ENCODE data around the gene IGDCC3.
A peak's percentile ranks its signal among the peaks of the same experiment; 100 is the strongest.

Gene IGDCC3

DNA sequence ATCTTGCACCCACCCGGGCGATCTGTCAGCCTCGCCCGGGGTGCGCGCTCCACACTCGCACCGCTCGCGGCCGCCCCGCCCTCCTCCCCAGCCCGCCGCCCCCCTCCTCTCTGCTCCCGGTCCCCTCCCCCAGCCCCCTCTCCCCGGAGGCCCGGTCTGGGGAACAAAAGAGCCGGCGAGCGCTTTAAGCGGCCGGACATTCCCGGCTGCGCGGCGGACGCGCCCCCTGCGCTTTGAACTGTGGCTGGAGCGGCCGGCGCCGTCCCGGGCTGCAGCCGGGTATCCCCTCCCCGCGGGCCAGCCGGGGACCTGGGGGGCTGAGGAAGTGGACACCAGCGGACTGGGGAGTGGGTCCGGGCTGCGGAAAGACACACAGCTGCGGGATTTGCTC, at the start of gene IGDCC3:
Gene IGDCC3 (minus strand): TSS at position 27 of the 391 bp plus-strand sequence. CDS start 214 bp downstream, outside the sequence.
- DNase-seq: peak; percentile 69

DNA sequence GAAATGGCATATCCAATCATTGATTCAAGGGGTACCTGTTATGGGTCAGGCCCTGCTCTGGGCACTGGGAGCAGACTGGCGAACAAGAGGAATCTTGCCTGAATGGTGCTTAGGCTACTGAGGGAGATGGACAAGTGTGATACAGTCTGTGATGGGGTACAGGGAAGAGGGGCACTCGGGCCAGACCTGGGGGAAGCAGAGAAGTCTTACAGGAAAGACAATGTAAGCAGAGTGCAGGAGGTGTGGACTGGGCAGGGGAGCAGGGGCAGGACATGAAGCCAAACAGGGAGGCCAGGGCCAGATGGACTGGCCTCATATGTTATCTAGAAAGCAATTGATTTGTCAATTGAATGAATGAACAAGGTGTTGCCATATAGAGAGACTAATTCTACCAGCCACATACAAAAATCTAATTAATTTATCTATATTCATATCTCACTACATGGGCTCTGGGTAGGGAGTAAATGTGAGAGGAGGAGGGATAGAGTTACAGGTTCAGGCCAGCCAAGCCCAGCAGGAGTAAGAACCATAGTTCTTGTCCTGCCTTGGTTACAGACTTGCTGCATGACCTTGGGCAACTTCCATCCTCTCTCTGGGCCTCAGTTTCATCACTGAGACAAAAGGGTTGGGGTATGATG, 48.5 kb upstream of the IGDCC3 start:
- DNase-seq: no peak

DNA sequence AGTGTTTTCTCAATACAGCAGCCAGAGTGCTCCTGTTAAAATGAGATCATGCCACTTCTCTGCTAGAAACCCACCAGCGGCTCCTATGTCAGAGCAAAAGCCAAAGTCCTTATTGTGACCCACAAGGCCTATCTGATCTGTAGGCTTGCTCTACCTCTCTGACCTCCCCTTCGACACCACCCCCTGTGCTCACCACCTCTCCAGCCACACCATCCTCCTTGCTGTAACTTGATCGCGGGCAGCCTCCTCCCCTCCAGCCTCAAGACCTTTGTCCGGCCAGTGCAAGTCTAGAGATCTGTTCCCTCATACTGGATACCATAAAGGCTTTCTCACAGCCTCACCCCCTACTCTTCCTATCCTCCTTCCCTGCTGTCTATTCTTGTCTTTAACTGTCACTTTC, 46.9 kb upstream of the IGDCC3 start:
- DNase-seq: no peak

DNA sequence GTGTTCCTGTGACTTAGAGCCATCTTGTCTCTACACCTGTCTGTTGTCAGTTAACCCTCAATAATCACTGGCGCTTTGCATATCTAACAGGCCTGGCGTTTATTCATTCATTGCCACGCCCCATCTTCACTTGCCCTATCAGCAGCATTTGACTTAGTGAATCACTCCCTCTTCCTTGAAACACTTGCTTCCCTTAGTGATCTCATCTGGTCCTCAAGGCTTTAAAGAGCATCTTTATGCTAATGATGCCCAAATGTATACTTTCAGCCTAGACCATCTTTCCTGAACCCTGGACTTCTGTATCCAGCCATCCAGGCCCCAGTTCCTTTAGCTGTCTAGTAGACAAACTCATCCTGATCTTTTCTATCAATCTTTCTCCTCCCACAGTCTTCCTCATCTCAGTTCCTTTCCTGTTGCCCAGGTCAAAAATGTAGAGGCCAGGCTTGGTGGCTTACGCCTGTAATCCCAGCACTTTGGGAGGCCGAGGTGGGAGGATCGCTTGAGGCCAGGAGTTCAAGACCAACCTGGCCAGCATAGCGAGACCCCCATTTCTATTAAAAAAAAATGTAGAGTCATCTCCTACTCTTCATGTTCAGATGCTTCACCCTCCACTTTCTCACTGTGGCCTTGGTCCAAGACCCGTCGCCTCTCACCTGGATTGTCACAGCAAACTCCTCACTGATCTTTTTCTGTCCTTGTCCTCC, 46.3 kb upstream of the IGDCC3 start:
- no peak for DNase-seq

DNA sequence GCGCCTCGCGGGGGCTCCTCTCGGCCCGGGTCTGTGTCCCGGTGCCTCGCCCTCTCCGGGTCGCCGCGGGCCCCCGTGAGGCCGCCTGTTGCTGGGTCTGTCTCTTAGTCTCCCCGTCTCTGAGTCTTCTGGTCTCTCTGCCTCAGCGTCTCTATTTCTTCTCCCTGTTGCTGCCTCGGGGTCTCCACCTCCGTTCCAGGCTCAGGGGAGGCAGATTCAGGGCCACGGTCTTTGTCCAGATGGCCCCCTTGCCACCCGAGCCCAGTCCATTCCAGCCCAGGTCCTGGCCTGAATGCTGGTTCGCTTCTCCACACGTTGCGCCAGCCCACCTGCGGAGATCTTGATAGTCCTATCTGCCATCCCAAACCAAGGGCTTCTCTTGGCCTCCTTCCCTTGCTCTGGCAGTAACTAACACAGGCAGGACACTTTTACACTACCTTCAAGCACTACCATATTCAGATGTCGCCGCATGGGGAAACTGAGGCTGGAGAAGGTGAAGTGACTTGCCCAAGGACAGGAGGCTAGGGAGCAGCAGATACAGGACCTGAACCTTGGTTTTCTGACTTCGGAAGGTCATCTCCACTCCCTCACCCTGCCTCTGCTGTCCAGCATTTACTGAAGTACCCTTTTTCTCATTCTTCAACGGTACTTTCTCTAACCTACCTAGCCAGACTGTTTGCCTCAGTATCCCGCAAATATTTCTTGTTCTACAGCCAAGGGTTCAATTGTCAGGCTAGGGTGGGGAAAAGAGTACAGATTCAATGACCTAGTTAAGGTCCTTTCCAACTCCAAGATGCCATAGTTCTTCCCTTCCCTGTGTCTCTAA, 45.6 kb upstream of the IGDCC3 start:
- DNase-seq: no peak

DNA sequence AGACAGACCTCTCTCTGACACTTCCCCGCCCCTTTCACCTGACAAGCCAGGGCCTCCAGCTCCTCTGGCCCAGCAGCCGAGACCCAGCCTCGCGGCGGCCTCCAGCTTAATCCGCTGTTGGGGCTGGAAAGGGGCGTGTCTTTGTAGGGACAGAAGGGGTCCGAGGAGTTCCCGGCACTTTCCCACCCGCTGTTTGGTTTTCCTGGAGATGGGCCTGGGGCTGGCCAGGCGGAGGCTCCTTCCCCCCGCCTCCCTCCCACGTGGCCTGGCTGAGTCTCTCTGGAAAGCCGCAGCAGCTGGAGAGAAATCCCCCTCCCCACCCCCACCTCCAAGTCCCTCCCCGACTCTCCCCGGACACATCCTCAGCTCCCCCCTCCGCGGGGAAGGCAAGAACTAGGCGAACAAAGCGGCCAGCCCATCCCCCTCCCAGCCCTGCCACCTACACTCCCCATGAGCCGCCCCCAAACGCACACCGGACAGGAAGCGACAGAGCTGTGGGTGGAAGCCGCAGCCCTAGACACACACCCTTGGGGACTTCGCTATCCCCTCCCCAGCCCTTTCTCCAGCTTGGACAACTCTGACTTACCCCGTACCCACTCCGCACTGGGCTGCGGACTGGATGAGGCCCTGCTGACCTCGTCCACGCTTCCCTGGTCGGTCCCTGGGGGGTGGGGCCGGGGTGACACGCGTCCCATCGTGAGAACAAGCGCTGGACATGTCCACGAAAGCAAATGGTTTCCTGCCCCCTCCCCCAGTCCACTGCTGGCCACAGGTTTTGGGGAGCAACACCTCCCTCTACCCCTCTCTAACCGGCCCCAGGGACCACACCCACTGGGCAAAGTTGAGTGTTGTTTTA, 43.8 kb upstream of the IGDCC3 start:
- DNase-seq: peak; percentile 91

DNA sequence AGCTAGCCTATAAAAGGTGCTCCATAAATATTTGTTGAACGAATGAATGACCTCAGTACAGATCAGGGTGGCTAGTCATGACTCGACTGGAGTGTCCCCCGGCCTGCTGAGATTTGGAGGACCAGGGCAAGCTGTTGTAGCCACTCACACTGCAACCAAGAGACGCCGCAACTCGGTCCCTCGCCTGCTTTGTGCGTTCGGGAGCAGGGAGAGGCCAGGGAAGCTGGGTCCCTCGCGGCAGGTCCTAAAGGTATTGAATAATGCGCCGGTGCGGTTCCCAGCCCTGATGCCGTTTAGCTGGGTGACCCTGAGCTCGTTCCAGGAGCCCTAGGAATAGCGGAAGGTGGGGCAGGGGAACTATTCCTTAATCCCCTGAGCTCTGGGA, 43.2 kb upstream of the IGDCC3 start:
- DNase-seq: no peak

DNA sequence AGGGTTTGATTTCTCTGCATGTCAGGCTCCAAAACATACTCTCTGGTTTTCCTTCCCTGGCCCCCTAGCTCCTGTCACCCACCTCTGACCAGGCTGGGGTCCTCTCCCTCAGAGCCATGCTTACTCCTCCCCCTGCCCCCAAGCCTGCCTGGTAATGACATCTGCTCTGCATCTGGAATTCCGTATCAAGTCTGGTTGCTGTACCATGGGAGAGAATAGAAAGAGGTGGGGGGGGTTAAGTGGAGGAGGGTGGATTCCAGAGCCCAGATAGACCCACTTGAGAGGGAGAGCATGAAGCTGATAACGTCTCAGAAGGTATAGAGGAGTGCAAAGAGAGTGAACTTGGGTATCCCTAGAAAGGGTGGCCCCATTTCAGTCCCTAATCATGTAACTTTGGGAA, 40.8 kb upstream of the IGDCC3 start:
- no peak for DNase-seq

DNA sequence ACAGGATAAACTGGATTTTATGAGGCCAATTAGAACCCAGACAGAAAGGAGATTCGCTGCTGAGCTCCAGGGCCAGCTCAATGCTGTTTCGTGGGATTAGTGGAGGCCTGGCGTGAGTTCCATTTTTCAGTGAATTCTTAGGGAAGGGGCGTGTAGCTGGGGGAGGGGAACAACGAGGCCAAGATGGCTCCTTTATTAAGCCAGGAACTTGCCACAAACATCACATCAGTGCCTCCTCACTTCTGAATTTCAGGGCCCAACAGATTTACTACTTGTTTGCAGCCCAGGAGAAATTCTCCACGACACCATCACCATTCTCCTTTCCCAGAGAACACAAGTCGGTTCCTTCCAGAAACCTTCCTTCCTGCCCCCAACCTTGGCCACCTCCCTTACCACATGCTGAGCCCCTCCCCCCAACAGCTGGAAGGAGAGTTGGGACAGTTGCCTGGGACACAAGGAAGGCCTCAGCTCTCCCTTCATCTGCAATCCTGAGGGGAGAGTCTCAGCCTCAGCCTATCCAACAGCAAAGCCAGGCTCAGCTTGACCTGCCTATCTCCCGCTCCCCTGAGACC, 39.1 kb upstream of the IGDCC3 start:
- peak; percentile 82 for DNase-seq

DNA sequence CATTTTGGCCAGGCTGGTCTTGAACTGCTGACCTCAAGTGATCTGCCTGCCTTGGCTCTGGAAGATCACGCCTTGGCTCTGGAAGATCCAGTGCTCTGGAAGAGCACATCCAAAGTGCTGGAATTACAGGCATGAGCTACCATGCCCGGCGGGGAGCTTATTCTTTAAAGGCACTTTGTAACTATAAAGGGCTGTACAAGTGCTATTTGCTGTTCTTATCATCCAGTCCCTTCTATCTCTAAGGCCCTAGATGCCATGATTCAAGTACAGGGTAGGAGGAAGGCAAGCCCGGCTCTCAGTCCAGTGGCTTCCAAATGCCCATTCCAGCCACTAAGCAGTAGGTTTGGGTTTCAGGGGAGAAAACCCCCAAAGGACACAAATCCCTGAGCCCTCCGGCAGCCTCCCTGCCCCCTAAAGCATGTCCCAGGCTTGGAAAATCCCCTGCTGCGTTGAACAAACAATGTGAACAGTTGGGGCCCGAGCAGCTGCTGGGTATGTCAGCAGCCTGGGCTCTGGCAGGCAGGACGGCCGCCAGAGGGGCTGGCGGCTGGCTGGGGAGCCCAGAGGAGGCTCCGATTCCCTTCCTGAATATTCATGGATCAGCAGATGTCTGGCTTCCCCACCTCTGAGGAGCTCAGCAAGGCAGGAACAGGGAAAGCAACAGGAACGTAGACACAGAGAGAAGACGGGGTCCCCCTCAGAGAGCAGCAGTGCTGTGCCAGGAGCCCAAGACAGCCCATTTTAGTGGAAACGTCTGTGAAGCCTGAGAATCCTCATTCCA, 37.2 kb upstream of the IGDCC3 start:
- DNase-seq: peak; percentile 75

DNA sequence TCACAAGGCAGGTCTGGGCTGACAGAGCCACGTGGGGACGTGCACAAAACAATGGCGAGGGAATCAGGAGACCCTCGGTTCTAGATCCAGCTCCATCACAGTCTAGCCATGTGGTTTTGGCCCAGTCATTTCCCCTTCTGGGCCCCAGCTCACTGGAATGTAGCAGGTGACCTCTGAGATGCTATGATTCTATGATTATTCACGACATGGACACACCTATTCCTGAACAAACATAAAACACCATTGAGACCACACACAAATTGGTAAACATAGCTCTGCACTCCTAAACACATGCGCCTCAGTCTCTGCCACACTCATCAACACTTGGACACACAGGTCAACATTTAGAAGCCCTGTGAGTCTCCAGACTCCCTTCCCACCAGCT, 36.0 kb upstream of the IGDCC3 start:
- DNase-seq: no peak

DNA sequence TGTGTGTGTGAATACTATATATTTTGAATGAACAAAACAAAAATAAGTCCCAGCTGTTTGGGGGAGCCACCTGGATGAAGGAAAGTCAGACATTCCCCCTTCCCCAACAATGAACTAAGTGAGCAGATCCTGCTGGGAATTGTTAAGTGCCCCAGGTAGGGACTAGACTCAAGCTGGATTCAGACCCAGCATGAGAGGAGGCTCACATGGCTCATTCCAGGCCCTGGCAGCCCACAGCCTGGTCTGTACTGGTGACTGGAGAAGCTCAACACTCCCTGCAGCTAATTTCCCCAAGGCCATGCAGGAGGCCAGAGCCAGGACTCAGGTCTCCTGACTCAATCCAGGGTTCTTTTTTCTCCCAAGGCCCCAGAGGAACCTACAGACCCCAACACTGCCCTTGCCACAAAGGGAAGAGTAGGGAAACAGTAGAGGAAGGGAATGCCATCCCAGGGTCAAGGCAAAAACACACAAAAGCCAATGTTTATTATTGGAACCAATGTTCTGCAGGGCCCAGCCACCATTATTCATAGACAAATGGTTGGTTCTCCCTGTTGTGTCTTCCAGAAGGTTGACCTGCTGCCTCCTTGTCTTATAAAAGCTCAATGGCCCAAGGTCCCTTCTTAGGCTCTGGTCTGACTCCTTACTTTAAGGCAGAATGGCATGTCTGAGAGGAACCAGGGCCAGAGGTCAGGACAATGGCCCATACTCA, 35.4 kb upstream of the IGDCC3 start:
- no peak for DNase-seq

DNA sequence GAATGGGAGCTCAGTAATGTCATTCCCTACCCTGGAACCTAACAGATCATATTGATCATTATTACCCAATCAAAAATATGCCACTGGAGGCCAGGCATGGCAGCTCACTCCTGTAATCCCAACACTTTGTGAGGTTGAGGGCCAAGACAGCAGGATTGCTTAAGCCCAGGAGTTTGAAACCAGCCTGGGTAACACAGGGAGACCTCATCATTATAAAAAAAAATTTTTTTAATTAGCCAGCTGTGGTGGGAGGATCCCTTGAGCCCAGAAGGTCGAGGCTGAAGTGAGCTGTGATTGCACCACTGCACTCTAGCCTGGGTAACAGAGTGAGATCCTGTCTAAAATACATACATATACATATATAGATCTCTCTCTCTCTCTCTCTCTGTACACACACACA, 34.8 kb upstream of the IGDCC3 start:
- DNase-seq: no peak

DNA sequence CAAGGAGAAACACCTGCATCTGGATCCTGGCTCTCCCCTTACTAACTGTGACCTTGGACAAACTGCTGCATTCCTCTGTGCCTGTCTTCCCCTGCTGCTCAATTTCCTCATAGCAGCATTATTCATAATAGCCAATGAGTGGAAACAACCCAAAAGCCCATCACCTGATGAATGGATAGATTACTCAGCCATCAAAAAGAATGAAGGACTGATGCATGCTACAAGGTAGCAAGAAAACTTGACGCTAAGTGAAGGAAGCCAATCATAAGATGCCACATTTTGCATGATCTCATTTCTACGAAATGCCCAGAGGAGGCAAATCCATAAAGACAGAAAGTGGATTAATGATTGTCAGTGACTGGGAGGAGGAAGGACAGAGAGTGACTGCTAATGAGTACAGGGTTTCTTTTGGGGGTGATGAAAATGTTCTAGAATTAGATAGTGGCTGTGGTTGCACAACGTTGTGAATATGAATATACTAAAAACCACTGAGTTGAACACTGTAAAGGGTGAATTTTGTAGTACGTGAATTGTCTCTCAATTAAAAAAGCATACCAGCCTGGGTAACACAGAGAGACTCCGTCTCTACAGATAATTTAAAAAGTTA, 33.8 kb upstream of the IGDCC3 start:
- DNase-seq: no peak

DNA sequence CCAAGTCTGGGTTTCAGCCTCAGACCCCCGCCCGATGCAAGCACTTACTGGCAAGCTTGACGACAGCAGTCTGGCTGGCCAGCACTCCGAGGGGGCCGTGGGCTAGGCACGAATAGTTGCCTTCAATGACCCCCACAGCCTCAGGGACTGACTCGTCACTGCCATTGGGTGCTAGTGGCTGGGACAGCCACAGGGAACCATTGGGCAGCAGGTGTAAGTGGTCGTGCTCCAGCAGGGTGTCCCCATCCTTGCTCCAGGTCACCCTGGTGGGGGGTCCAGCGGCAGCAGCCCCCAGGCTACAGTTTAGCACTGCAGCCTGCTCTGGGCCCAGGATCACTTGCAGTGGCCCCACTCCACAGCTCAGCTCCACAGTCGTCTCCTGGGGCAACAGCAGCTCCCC, 33.2 kb upstream of the IGDCC3 start:
- DNase-seq: no peak

DNA sequence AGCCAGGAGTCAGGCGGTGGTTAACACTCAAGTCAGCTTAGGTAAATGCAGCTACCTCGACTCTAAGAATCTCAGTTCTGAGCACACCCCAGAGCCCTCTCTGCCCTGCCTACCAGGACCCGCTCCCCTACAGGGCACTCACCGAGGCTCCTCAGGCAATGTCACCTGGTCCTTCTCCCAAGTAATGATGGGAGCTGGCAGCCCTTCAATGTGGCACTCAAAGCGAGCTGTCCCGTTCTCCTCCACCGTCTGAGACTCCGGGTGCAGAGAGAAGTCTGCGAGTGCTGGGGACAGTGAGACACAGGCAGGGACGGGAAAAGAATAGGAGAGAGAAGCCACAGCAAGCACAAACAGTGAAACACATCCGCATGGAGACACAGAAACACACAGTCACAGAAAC, 32.2 kb upstream of the IGDCC3 start:
- no peak for DNase-seq

DNA sequence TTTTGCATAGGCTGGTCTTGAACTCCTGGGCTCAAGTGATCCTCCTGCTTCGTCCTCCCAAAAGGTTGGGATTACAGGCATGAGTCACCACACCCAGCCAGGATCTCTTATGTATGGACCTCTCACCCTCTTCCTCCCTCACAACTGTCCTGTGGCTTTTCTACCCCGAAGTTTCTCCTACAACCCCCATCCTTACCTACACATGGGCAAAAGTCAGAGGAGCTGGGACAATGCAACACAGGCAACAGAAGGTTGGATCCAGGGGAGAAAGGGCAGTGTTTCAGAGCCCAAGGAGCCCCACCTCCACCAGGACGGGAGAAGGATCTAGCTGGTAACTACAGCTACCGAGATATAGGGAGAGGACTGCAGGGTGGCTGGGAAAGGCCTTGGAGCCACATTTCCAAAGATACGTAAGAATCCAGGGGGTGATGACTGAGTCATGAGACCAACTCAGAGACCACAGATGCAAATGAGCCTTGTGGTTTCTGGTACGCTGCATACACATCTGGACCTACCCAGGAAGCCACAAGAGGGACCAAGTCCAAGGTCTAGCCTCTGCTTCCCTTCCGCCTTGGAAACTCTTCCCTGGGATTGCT, 31.3 kb upstream of the IGDCC3 start:
- DNase-seq: no peak

DNA sequence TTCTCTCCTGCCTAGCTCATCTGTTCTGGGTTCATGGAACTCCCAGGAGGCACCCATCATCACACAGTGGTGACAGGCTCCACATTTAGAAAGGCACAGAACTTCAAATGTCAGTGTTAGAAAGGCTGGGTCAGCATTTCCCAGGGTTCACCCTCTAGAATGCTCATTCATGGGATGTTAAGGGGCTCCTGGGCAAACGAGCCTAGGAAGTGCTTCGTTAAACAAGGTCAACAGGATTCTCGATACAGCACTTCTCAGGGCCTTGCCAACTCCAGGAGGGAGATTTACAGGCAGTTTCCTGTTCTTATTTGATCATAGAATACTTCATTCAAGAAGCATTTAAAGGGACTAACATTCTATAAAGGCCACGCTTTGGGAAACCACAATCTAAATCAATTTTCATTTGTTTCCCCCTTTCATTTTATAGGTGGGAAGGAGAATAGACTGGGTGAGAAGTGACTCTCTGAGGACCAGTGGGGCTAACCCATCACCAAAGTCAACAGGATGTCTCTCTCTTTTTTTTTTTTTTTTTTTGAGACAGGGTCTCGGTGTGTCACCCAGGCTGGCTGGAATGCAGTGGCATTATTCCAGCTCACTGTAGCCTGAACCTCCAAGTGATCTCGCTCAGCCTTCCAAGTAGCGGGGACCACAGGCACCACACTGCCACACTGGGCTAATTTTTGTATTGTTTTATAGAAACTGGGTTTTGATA, 30.7 kb upstream of the IGDCC3 start:
- no peak for DNase-seq

DNA sequence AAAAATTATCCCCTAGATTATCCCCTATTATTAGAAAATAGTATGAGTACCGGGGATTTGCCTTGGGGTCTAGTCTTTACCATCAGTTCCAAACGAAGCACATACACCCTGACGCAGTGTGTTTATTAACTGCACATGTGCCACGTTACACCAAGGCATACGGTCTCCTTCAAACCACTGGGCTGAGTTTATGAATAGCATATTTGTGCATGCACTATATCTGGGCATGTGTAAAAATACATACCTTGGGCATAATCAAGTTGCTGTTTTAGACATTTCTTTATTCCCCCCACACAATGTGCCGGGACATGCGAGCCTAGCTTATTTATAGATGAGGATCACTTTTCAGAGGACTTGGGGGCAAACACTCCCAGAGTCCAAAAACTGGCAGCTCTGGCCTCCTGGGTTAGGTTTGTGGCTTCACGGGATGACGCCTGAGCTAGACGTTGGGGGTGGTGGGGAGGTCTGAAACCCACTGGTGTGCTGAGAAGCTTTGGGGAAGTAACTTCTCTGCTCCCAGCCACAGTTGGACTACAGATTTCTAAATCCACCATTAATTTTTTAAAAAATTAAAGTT, 28.7 kb upstream of the IGDCC3 start:
- no peak for DNase-seq
